IMR-90 (cell line): ENCODE measurements around the gene ALX4.

Experiments
- BHLHE40 ChIP-seq: fragments of 150-350 bp; IDR thresholded peaks from 2 replicates; pipeline ENCODE4 v1.6.1; 2016; ENCODE audit warnings: mild to moderate bottlenecking, low read depth, low read length
- CEBPB ChIP-seq: IDR thresholded peaks from 2 replicates; pipeline ENCODE4 v1.6.1; 2012; ENCODE audit warnings: low read depth, low read length, improper control_type of control experiment
- CTCF ChIP-seq: conservative IDR thresholded peaks from 2 replicates; pipeline ENCODE4 v1.5.1; 2012; ENCODE audit warnings: mild to moderate bottlenecking, low read depth, low read length, improper control_type of control experiment
- ELK1 ChIP-seq: fragments of 150-350 bp; IDR thresholded peaks from 2 replicates; pipeline ENCODE4 v1.6.1; 2016; ENCODE audit warnings: low read depth, mild to moderate bottlenecking, low read length, moderate library complexity, borderline replicate concordance
- FOS ChIP-seq: fragments of 150-350 bp; IDR thresholded peaks from 2 replicates; pipeline ENCODE4 v1.6.1; 2016; ENCODE audit warnings: low read depth, low read length
- MAZ ChIP-seq: IDR thresholded peaks from 2 replicates; pipeline ENCODE4 v1.6.1; 2012; ENCODE audit warnings: low read depth, mild to moderate bottlenecking, low read length, improper control_type of control experiment, moderate library complexity, borderline replicate concordance
- NFE2L2 ChIP-seq: fragments of 150-350 bp; IDR thresholded peaks from 2 replicates; pipeline ENCODE4 v1.6.1; 2016; ENCODE audit warnings: low read depth, mild to moderate bottlenecking, low read length
- POLR2A ChIP-seq: IDR thresholded peaks from 2 replicates; pipeline ENCODE4 v1.6.1; 2012; ENCODE audit warnings: mild to moderate bottlenecking, low read depth, low read length
- RAD21 ChIP-seq: IDR thresholded peaks from 2 replicates; pipeline ENCODE4 v1.6.1; 2012; ENCODE audit warnings: low read length, improper control_type of control experiment
- RCOR1 ChIP-seq: IDR thresholded peaks from 2 replicates; pipeline ENCODE4 v1.6.1; 2012; ENCODE audit warnings: mild to moderate bottlenecking, low read length, improper control_type of control experiment; ENCODE audit not compliant: insufficient replicate concordance
- RFX5 ChIP-seq: IDR thresholded peaks from 2 replicates; pipeline ENCODE4 v1.8.0; 2012; ENCODE audit warnings: low read depth, mild to moderate bottlenecking, low read length, moderate library complexity
- USF2 ChIP-seq: fragments of 150-350 bp; IDR thresholded peaks from 2 replicates; pipeline ENCODE4 v1.6.1; 2017; ENCODE audit warnings: mild to moderate bottlenecking, antibody characterized with exemption, low read length, low read depth

GRCh38 chr11:44256673-44257291, 53.2 kb downstream of the ALX4 start:
- TF ChIP-seq POLR2A (no peak), CTCF (no peak), CEBPB (no peak), BHLHE40 (no peak), RCOR1 (no peak), ELK1 (no peak), RAD21 (no peak), MAZ (no peak), RFX5 (no peak), USF2 (no peak), NFE2L2 (no peak), FOS (no peak)
